NCI-H1105 (cell line): ENCODE data around the gene MYCBPAP.

Experiments
- DNase-seq: peaks from one replicate; lab custom pipeline; 2025; lab: John Stamatoyannopoulos, UW

The MYCBPAP gene

DNA sequence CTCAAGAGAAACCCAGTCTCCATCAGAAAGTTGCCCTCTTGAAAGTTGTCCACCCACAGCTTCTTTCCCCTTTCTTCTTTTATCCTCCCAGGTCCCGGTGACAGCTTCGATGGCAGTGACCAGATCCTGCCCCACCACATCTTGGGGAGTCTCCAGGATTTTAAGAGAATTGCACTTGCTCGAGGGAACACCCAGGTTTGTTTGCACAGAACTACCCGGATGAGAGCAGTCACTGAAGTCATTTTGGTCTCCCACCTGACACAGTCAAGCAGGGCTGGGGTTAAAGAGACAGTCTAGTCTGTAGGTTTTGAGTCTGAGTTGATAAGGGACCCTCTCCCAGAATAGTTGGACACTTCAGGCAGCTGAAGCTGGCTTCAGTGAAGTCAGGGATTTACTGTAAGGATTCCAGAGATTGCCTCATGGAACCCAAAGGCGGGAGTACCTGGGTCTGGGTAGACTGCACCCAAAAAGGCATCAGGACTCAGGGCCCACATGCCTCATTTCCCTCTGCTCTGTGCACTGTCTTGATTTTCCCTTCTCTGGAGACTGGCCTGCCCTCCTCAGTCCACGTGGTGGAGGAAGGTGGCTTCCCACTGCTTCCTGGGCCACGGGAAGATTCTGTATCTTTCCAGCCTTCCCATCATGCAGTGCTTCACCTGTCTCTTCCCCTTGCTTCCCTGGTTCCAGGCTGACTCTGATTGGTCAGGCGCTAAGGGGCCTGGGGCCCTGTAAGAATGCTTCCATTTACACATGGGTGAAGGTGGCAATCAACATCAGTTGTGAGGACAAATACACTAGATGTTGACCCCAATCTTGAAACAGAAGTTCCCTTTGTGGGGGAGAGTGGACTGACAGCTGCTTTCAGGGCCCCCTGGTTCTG, 9.5 kb downstream of the MYCBPAP start:
- no peak for DNase-seq

DNA sequence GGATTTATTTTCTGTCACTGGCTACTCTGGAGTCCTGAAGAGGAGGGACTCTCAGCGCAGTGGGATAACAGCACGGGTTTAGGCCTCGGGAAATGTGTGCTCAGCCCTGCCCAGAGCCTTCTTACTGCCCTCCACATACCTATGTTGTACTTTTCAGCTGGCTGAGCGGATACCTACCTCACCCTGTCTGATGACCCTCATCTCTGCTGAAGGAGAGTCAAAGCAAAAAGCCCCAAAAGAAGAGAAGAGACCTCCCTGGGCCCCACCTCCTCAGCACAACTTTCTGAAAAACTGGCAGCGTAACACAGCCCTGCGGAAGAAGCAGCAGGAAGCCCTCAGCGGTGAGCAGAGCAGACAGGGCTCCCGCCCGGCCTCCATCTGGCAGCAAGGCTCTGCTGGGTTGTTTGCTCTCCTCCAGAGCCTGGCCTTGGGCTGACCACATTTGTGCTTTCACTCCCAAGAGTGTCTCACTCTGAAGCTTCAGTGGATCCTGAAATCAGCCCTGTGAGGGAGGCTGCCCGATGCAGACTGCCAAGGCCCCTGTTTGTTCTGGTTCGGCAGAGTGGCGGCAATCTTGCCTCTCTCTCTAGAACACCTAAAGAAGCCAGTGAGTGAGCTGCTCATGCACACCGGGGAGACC, 10.3 kb downstream of the MYCBPAP start:
- DNase-seq = no peak

DNA sequence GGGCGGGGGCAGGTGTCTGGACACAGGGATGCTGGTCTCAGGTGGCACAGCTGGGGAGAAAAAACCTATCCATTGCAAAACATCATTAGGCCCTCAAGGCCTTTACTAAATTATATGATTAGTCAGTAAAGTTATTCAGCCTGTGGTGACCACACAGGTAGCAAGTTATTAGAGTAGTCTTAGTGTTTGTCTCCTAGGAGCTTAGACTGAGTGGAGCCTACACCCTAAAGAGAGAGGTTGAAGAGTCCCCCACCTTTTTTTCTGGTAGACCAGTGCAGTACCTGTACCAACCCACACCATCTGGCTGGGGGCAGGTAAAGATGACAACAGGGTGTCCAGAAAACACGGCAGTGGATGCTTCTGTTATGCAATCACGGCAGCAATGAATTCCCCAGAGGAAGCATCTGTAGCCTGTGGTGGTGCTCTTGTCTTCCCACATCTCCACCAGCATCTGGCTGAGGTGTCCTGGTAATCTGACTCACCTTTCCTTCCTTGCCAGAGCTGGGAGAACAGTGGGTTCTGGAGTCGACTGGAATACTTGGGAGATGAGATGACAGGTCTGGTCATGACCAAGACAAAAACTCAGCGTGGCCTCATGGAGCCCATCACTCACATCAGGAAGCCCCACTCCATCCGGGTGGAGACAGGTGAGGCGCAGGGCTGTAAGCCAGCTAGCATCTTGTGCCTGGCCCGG, 11.0 kb downstream of the MYCBPAP start:
- DNase-seq = no peak

DNA sequence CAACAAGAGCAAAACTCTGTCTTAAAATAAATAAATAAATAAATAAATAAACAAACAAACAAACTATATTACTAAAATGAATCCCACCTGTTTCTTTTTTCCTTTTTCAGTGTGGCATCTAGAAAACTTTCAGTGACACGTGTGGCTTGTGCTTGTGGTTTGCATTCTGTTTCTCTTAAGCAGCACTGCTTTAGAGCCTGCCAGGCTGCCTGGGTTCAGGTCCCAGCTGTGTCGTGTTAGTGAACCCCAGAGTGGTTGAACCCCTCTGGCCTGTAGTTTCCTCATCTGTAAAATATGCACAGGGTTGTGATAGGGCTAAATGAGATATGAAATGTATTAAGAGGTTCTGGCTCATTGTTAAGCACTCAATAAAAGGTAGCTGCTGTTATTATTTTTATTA, 12.2 kb downstream of the MYCBPAP start:
- DNase-seq = no peak

DNA sequence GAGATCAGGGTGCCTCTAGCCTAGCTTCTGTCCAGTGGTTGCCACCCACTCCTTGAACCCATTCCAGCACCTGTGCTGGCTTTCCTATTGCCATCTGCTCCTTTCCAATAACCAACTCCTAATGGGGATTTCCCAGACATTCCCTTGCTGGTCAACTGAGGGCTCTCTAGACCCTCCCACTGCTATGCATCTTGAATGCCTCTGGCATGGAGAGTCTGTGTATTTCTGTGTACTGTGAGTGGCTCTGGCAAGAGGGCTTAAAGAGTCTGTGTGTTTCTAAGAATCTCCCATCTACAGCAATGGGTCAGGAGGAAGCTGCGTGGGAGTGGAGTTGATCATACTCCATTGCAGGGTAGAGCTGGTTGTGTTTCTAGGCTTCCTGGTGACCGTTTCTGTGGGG, 13.3 kb downstream of the MYCBPAP start:
- no peak for DNase-seq

DNA sequence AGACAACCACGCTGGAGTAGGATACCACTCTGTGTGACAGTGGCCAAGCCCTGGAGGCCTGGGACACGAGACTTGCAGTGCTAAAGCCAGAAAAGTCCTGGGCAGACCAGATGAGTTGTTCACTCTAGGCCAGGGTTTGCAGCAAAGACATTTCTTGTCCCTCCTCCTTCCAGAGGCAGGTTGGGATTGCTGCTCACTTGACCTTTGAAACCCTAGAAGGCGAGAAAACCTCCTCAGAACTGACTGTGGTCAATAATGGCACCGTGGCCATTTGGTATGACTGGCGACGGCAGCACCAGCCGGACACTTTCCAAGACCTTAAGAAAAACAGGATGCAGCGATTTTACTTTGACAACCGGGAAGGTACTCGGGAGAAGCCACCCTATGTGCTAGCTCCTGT, 14.5 kb downstream of the MYCBPAP start:
- DNase-seq = no peak

DNA sequence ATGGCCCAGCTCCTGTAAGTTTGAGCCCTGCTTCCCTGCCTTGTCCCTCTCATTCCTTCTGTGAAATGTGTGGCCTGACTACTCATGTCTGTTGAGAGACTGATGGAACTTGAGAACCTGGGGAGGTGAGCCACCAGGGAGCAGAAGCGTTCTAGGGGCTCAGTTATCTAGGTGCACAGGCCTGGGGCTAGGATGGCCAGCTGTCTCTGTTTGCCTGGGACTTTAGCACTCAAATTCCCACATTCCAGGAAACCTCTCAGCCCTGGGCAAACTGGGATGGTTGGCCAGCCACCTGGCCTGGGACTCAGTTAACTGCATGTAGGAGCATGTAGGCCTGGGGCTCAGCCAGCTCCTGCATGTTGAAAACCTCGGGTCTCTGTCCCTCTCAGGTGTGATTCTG, 15.0 kb downstream of the MYCBPAP start:
- no peak for DNase-seq

DNA sequence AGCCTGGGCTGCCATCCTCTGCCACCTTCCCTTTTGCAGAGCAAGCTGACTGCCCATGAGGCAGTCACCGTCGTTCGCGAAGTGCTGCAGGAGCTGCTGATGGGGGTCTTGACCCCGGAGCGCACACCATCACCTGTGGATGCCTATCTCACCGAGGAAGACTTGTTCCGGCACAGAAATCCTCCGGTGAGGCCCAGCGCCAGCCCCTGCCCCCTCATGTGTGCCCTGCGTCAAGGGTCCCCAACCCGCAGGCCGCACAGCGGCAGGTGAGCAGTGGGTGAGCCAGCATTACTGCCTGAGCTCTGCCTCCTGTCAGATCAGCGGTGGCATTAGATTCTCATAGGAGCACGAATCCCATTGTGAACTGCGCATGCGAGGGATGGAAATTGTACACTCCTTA, 16.6 kb downstream of the MYCBPAP start:
- no peak for DNase-seq

DNA sequence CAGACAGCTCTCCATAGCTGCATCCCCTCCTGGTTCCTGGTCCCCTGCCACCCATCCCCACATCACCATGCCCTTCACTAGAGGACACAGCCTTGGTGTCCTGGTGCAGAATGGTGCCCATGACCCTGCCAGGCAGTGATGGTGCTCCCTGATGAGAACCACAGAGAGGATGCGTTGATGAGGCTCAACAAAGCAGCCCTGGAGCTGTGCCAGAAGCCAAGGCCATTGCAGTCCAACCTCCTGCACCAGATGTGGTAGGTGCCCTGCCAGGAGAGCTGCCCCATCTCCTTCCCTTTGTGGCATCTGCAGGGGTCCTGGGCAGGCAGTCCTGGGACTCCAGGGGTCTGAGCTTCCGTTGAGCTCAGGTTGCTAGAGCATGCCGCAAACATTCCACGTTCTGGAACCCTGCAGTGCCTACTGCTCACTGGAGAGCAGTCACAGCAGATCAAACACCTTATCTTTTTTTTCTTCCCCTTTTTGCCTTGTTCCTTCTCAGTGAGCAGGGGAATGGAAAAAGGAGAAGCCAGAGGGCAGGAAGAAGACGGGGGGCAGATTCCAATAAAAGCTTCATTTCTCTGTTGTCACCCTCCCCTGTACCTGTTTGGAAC, 19.0 kb downstream of the MYCBPAP start:
- no peak for DNase-seq

DNA sequence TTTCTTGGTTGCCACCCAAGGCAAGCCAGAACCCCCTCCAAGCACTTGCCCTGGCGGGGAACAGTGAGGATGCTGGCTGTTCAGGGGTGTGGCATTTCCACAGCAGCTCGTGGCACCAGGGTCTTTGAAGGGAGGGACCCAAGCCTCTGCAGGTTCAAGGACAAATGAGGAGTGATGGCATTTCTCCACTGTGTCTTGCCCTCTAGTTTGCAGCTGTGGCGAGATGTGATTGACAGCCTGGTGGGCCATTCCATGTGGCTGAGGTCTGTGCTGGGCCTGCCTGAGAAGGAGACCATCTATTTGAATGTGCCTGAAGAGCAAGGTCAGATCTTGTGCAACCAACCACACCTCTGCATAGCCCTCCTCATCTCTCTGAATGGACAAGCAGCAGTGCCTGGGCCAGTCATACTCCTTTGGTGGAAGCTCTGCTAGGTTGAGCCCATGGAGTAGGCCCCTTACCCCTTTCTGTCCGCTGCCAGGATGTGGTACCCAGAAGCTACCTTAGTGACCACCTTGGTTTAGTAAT, 19.8 kb downstream of the MYCBPAP start:
- no peak for DNase-seq

DNA sequence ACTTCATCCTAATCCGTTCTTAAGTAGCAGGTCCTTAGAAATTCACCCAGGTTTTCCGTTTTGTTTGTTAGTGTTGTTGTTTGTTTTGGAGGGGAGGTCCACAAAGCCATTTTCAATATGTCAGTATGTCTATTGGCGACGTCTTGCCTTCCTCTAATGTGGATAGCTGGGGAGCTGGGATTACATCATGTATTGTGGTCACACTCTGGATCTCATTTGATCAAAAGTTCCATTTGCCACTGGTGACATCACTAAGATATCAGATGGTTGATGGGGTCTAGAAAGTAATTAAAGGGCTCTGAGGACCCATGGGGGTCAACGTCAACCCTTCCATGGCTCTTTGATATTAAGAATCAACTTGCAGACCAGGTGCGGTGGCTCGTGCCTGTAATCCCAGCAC, 21.6 kb downstream of the MYCBPAP start:
- no peak for DNase-seq

DNA sequence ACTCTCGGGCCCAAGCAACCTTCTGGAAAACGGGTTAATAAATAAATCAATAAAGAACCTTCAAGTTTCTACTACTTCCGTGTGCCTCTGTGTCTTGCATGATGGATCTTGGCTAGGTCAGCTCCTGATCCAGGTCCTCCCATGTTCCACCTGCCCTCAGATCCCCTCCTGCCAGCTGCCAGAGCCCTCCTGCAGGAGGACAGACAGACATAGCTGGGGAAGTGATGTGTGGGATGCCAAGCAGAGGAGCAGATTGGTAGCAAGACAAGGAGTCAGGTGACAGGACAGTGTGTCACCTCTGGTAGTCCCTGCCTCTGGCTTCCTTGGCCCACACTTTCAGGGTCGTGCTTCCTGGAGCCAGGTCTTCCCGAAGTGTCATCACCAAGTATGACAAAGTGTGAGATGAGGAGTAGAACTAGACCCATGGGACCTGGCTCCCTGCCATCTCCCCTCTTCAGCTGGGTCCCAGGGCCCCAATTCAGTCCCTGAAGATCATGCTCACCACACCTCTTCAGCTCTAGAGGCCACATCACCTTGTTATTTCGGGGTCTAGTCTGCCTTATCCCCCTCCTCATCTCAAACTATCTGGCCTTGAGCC, 23.3 kb downstream of the MYCBPAP start:
- no peak for DNase-seq

DNA sequence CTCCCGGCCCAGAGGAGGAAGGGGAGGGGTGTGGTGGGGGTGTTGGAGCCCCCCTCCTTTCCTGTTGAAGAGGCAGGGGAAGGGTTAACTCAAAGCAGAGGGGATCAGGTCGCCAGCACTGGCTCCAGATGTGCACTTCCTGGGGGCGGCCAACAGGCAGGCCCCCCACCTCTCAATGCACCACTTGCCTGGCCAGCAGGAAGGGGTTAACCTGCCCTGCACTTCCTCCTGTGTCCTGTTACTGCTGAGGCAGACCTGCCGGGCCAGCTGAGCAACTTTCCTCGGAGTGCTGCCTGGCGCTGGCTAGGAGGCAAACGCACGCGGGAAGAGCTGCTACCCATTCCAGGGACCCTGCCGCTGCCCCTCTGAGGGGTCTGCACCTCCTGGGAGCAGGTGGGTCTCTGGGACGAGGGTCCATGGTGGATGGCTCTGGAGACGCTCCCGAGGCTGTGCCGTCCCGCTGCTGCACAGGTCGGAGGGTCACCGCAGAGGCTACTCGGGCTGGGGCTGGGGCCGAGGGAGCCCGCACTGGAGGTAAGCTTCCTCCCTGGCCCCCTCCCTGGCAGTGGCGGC, 24.3 kb downstream of the MYCBPAP start, which contains the start of gene EPN3:
EPN3 (plus strand) TSS at position 284 of the 573 bp plus-strand sequence. CDS start 3,822 bp downstream, outside the sequence.
- no peak for DNase-seq

DNA sequence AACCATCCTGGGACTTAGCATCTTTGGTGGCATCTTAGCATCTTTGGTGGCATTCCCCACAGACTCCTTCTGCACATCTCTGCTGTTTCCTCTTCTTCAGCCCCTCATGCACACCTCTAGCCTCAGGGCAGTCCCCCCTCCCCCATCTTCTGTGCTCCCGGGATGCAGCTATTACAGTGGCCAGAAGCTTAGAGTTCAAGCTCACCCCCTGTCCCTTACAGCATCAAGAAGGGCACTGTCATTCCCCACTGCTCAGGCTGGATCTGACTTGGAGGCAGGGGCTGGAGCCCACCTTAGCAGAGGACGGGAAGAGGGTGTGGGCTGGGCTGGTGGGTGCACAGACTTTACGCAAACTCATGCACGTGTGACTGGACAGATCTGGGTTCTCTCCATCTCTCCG, 24.9 kb downstream of the MYCBPAP start:
- DNase-seq = no peak

DNA sequence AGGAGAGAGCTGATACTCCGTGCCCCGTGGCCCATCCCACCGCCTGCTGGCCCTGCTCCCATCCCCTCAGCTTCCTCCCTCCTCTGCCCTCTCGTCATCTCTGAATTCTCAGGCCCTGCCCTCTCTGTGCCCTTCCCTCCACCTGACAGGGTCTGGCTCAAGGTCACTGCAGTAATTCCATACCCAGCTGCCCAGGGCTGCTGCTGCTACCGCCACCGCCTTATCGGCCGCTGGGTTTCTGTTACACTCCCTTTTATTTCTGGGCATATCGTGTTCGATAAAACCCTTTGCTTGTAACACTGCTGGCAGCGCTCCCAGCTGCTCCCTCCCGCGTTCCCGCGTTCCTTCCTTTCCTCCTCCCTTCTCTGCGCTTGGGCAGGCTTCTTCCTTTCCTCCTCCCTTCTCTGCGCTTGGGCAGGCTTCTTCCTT, 25.5 kb downstream of the MYCBPAP start:
- DNase-seq = no peak

DNA sequence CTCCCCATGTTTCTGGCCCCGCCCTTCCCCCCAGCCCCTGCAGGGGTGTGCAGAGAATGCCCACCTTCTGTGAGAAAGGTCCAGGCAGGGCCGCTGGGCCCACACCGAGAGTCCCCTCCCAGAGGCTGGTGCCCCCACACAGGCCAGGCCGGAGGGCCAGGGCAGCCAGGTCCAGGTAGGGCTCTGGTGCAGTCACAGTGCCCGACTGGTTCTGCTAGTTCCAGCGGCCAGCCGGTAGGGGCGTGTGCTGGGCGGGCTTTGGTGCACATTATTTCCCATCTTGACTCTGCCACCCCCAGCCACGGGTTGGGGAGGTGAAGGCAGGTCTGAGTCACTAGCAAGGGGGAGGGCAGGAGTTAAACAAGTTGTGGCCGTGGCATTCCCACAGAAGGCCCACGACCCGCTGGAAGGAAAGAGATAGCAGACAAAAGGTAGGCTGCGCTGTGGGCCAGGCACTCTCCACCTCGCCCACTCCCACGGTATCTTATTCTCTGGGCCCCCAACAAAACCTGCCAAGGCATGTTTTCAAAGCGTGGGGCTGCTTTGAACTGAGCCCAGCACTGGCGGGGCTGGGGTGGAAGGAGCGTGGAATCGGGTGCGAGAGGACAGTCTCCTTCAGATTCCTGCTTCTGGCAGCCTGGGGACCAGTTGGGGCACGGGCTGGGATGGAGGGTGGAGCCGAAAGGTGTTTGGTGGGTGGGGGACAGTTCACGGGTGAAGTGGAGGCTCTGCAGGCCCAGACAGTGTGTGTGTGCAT, 26.2 kb downstream of the MYCBPAP start:
- DNase-seq = no peak

DNA sequence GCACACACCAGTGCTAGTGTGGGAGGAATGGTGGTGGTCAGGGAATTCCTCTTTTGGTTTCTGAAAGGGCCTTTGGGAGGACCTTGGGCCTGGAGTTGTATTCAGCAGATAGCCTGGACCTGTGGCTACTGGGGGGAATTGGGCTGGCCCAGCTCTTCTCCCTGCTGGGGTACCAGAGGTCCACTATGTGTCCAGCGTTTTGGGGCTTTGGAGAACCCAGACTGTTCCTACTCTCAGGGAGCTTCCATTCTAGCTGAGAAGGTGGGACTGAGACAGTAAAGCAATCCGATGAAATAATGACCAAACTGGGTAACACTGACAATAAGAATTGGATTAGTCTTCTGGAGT, 26.7 kb downstream of the MYCBPAP start:
- no peak for DNase-seq

DNA sequence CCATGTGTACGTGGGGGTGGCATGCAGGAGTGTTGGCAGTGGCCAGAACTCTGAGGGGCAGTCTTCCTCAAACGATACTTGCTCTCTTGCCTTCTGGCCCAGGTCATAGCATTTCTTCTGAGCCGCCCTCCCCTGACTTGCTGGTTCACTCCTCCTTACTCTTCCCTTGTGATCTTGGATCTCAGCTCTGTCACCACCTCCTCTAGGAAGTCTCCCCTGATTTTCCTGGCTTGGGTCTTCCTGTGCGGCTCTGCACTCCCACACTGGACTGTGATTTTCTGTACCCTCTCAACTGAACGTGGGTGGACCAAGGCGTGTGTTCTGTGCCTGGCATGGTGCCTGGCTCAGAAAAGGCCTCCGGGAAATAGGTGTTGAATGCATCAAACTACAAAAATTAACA, 27.2 kb downstream of the MYCBPAP start:
- no peak for DNase-seq

DNA sequence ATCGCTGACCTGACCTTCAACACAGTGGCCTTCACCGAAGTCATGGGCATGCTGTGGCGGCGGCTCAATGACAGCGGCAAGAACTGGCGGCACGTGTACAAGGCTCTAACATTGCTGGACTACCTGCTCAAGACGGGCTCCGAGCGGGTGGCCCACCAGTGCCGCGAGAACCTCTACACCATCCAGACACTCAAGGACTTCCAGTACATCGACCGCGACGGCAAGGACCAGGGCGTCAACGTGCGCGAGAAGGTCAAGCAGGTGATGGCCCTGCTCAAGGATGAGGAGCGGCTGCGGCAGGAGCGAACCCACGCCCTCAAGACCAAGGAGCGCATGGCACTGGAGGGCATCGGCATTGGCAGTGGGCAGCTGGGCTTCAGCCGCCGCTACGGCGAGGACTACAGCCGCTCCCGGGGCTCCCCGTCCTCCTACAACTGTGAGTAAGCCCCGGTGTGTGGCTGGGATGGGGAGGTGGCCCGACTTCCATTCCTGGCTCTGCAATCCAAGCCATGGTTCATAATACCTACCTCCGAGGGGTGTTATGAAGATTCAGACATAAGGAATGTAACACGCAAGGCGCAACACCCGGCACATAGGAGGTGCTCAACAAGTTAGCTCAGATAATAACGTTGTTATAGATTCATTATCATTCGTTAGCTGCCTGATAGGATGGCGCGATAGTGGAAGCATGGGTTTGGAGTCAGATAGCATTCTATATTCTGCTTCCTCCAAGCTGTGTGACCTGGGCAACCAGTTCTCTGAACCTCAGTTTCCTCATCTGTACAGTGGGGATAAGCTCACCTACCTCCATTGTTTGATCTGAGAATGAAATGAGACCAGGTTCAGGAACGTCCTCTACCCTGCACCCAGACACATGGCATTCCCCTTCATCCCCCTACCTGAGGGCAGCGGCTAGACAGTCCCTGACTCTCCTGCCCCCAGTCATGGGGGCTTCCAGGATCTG, 28.7 kb downstream of the MYCBPAP start:
- DNase-seq = no peak
